GM21447 (cell line): ENCODE results near the gene TGFBI.

ENCODE experiments used
- ATAC-seq: cut with Tn5 transposase; IDR thresholded peaks from one replicate; pipeline ENCODE4 v1.9.1; 2021; ENCODE audit not compliant: unreplicated experiment

Gene TGFBI

GRCh38 chr5:136086783-136087566, 58.2 kb downstream of the TGFBI start:
- no peak for ATAC-seq

- ATAC-seq = no peak
Measured at GRCh38 chr5:136087961-136088871, 59.4 kb downstream of the TGFBI start.

GRCh38 chr5:136089791-136090190, 61.0 kb downstream of the TGFBI start:
- no peak for ATAC-seq

GRCh38 chr5:136090319-136090718, 61.5 kb downstream of the TGFBI start:
- ATAC-seq = no peak

- ATAC-seq = no peak
Measured at GRCh38 chr5:136094189-136094912, 65.6 kb downstream of the TGFBI start.

GRCh38 chr5:136094913-136095641, 66.3 kb downstream of the TGFBI start:
- no peak for ATAC-seq

- ATAC-seq = no peak
Measured at GRCh38 chr5:136098176-136098575, 69.4 kb downstream of the TGFBI start.

- ATAC-seq = no peak
Measured at GRCh38 chr5:136099870-136100269, 71.1 kb downstream of the TGFBI start.

- ATAC-seq = no peak
Measured at GRCh38 chr5:136101884-136102283, 73.1 kb downstream of the TGFBI start.

GRCh38 chr5:136103118-136103517, 74.3 kb downstream of the TGFBI start:
- peak; percentile 89 for ATAC-seq

GRCh38 chr5:136104306-136104965, 75.6 kb downstream of the TGFBI start:
- ATAC-seq = no peak

- no peak for ATAC-seq
Measured at GRCh38 chr5:136106351-136107031, 77.7 kb downstream of the TGFBI start.

GRCh38 chr5:136108180-136108611, 79.4 kb downstream of the TGFBI start:
- peak; percentile 58 for ATAC-seq

- no peak for ATAC-seq
Measured at GRCh38 chr5:136108766-136109165, 80.0 kb downstream of the TGFBI start.

GRCh38 chr5:136109453-136110135, 80.8 kb downstream of the TGFBI start:
- no peak for ATAC-seq
